Measurements from ENCODE around the gene STMND1.

DNA sequence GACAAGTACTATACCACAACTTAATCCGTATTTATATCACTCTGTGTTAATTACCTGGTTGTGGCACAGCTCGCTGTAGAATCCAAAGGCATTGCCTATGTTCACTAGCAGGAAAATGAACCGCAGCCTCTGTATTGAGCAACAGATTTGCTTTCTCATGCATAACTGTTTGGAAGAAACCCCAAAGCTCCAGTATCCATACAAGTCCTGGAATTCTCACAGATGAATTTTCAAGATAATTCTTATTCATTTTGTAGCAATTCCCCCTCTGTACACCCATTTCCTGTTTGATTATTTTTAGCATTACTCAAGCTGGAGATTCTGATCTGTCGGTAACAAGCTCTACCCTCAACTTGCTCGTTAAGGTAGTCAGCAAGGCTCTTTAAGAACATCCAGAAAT, 63.5 kb downstream of the STMND1 start:
- TF ChIP-seq POLR2A (IDR thresholded peaks at IDR 0.05), result no peak
- TF ChIP-seq, protein P1, sequence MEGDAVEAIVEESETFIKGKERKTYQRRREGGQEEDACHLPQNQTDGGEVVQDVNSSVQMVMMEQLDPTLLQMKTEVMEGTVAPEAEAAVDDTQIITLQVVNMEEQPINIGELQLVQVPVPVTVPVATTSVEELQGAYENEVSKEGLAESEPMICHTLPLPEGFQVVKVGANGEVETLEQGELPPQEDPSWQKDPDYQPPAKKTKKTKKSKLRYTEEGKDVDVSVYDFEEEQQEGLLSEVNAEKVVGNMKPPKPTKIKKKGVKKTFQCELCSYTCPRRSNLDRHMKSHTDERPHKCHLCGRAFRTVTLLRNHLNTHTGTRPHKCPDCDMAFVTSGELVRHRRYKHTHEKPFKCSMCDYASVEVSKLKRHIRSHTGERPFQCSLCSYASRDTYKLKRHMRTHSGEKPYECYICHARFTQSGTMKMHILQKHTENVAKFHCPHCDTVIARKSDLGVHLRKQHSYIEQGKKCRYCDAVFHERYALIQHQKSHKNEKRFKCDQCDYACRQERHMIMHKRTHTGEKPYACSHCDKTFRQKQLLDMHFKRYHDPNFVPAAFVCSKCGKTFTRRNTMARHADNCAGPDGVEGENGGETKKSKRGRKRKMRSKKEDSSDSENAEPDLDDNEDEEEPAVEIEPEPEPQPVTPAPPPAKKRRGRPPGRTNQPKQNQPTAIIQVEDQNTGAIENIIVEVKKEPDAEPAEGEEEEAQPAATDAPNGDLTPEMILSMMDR (IDR thresholded peaks at IDR 0.05), result no peak
